Measurements from ENCODE around the gene CLCA4. TPM values are rescaled to one million over a fixed set of nuclear protein-coding genes. Genes with fewer than 3 reads are reported as not detected.

The CLCA4 gene
- total and polyA plus RNA-seq, 9 donors = 0.12 to 0.23 (median 0.22) TPM; not detected in 6

- Histone ChIP-seq H3K9me3 (no peaks in the 10 kb centered on the region), H3K4me1 (ENCODE audit: insufficient read depth) (no peaks in the 10 kb centered on the region), H3K27me3 (no peaks in the 10 kb centered on the region), H3K27ac (no peak overlapping the region), H3K4me3 (no peak overlapping the region), H3K36me3 (no peaks in the 10 kb centered on the region)
- 76 to 87% (median 78%) methylated on average over 3 of the region's 3 CpGs for WGBS, 3 donors
- DNase-seq = no peak
- no peak for TF ChIP-seq EP300 (IDR thresholded peaks at IDR 0.05)
- no peak for TF ChIP-seq CTCF (IDR thresholded peaks at IDR 0.05)
- no peak for TF ChIP-seq POLR2A (IDR thresholded peaks at IDR 0.05)
- intact Hi-C loops (cut with DNase I) = no loop called here
Measured at GRCh38 chr1:86567341-86567740, 20.5 kb downstream of the CLCA4 start.

GRCh38 chr1:86567878-86568277 is 21.0 kb downstream of the CLCA4 start:
- no peak for TF ChIP-seq POLR2A (IDR thresholded peaks at IDR 0.05)
- no peak for TF ChIP-seq EP300 (IDR thresholded peaks at IDR 0.05)
- TF ChIP-seq CTCF (IDR thresholded peaks at IDR 0.05) = no peak
- WGBS, 3 donors = 76 to 84% (median 79%) methylated on average over 3 of the region's 3 CpGs
- H3K4me1 ChIP-seq (ENCODE audit: insufficient read depth) = no peaks in the 10 kb centered on the region
- H3K36me3 ChIP-seq = no peaks in the 10 kb centered on the region
- intact Hi-C loops (cut with DNase I) = no loop called here
- DNase-seq = no peak
- no peak overlapping the region for H3K4me3 ChIP-seq
- no peak overlapping the region for H3K27ac ChIP-seq
- no peaks in the 10 kb centered on the region for H3K9me3 ChIP-seq
- H3K27me3 ChIP-seq = no peaks in the 10 kb centered on the region

GRCh38 chr1:86573763-86574484 is 27.0 kb downstream of the CLCA4 start:
- Histone ChIP-seq H3K9me3 (no peaks in the 10 kb centered on the region), H3K36me3 (no peaks in the 10 kb centered on the region), H3K4me3 (no peak overlapping the region), H3K4me1 (ENCODE audit: insufficient read depth) (no peaks in the 10 kb centered on the region), H3K27ac (no peak overlapping the region), H3K27me3 (no peaks in the 10 kb centered on the region)
- 49 to 54% (median 53%) methylated on average over 2 of the region's 2 CpGs for WGBS, 3 donors
- TF ChIP-seq POLR2A (IDR thresholded peaks at IDR 0.05) (no peak), CTCF (IDR thresholded peaks at IDR 0.05) (no peak), EP300 (IDR thresholded peaks at IDR 0.05) (no peak)
- intact Hi-C loops (cut with DNase I) = no loop called here
- no peak for DNase-seq

GRCh38 chr1:86581231-86581630 is 34.4 kb downstream of the CLCA4 start:
- Histone ChIP-seq H3K27me3 (no peaks in the 10 kb centered on the region), H3K4me3 (no peak overlapping the region), H3K27ac (no peak overlapping the region), H3K36me3 (no peaks in the 10 kb centered on the region), H3K9me3 (no peaks in the 10 kb centered on the region), H3K4me1 (ENCODE audit: insufficient read depth) (no peaks in the 10 kb centered on the region)
- DNase-seq = no peak
- 75 to 81% (median 80%) methylated on average over 1 of the region's 1 CpG for WGBS, 3 donors
- TF ChIP-seq EP300 (IDR thresholded peaks at IDR 0.05) = no peak
- TF ChIP-seq CTCF (IDR thresholded peaks at IDR 0.05) = no peak
- TF ChIP-seq POLR2A (IDR thresholded peaks at IDR 0.05) = no peak
- intact Hi-C loops (cut with DNase I) = no loop called here

Data from ovary (tissue), 9 donors.